Right lobe of liver (tissue), 6 donors: ENCODE measurements around the gene FAM9C. TPM values are rescaled to one million over a fixed set of nuclear protein-coding genes. Genes with fewer than 3 reads are reported as not detected.

Experiments
- ATAC-seq, 4 donors: fragments of 200-7000 bp; cut with Tn5 transposase; one replicate each; pipeline ENCODE4 v1.9.1; 2020; ENCODE audit warnings: mild to moderate bottlenecking in 4 of 4, moderate library complexity in 4 of 4
- DNase-seq, 3 donors: peaks; one replicate each; pipeline ENCODE4 v3.0.0-alpha.2; 2020
- H3K27ac ChIP-seq, 3 donors: fragments of 200-600 bp; one replicate each; pipeline ENCODE4 v1.8.0; 2022
- H3K27me3 ChIP-seq, 2 donors: fragments of 200-600 bp; one replicate each; pipeline ENCODE4 v1.8.0; 2022
- H3K36me3 ChIP-seq, 4 donors: fragments of 200-600 bp; sonication (generic) in 1 of 4; one replicate each; pipeline versions ENCODE4 v1.5.1 to v1.8.0; 2017 to 2022; ENCODE audit warnings: control low read depth in 1 of 4
- H3K4me1 ChIP-seq, 4 donors: fragments of 200-600 bp; sonication (generic) in 1 of 4; one replicate each; pipeline versions ENCODE4 v1.5.1 to v1.8.0; 2017 to 2022; ENCODE audit warnings: control low read depth in 1 of 4
- H3K4me3 ChIP-seq, 3 donors: fragments of 200-600 bp; one replicate each; pipeline ENCODE4 v1.8.0; 2022
- H3K9me3 ChIP-seq, 4 donors: fragments of 200-600 bp; sonication (generic) in 1 of 4; one replicate each; pipeline versions ENCODE4 v1.5.1 to v1.8.0; 2017 to 2022; ENCODE audit warnings: control low read depth in 1 of 4
- POLR2A ChIP-seq: fragments of 450-650 bp; IDR thresholded peaks from one replicate; pipeline ENCODE4 v1.6.1; 2017; ENCODE audit warnings: antibody characterized with exemption, mild to moderate bottlenecking
- WGBS: methylation state at CpG from one replicate; pipeline ENCODE4 v1.1.6; 2018; ENCODE audit warnings: low coverage, low lambda C conversion rate; ENCODE audit not compliant: insufficient coverage; ENCODE audit errors: missing lambda C conversion rate; 5-methylcytosine and 5-hydroxymethylcytosine counted together
- intact Hi-C, 2 donors: fragments of 100-400 bp; cut with DNase I; formaldehyde crosslinking; loops; one replicate each; pipeline versions ENCODE4 v1.11.2 to v1.14.1; 2022
- total RNA-seq, 6 experiments: library from RNA; depleted of rRNA in 2 of 6; stranded (reverse); fragments of >200 nt in 2 of 6; fragmentation: NEBNext Ultra II Directional in 3 of 6; extraction: Animal tissue kit (Norgen Biotek cat#: 25700) in 3 of 6; gene quantifications; one replicate each; pipeline versions ENCODE4 v1.1.0 to v1.2.4, GENCODE V29; 2016 to 2023
- TF ChIP-seq, protein P1 (sequence below), 4 donors: fragments of 200-600 bp in 3 of 4; fragments of 450-650 bp in 1 of 4; IDR thresholded peaks; one replicate each; pipeline versions ENCODE4 v1.5.1 to v1.8.0; 2016 to 2022; ENCODE audit warnings: antibody characterized with exemption in 4 of 4, mild to moderate bottlenecking in 2 of 4
- donor health status: DM: no; HTN: yes; CAD: no.
- donor health status: DM: no; HTN: no; CAD: no.
- donor health status: DM: no; HTN: no; CAD: no.
- donor health status: DM: no; HTN: yes; CAD: no.
- donor health status: DM: no; HTN: yes; CAD: no.

The FAM9C gene
- total RNA-seq, 6 experiments from 2014 or later: not detected

GRCh38 chrX:12991575-12991974 lies 52.8 kb downstream of the FAM9C start:
- H3K4me3 ChIP-seq: no peak overlapping the region
- H3K27ac ChIP-seq: no peak overlapping the region
- DNase-seq: no peak
- H3K27me3 ChIP-seq: no peaks in the 10 kb centered on the region
- H3K36me3 ChIP-seq: no peaks in the 10 kb centered on the region
- WGBS: 86% methylated on average over 3 of the region's 3 CpGs
- intact Hi-C loops: no loop called here
- H3K4me1 ChIP-seq: peaks cover 0 to 6% (median 3%) of the 10 kb centered on the region in 4 donors
- TF ChIP-seq, protein P1, sequence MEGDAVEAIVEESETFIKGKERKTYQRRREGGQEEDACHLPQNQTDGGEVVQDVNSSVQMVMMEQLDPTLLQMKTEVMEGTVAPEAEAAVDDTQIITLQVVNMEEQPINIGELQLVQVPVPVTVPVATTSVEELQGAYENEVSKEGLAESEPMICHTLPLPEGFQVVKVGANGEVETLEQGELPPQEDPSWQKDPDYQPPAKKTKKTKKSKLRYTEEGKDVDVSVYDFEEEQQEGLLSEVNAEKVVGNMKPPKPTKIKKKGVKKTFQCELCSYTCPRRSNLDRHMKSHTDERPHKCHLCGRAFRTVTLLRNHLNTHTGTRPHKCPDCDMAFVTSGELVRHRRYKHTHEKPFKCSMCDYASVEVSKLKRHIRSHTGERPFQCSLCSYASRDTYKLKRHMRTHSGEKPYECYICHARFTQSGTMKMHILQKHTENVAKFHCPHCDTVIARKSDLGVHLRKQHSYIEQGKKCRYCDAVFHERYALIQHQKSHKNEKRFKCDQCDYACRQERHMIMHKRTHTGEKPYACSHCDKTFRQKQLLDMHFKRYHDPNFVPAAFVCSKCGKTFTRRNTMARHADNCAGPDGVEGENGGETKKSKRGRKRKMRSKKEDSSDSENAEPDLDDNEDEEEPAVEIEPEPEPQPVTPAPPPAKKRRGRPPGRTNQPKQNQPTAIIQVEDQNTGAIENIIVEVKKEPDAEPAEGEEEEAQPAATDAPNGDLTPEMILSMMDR (IDR thresholded peaks at IDR 0.05): no peak
- ATAC-seq: no peak
- H3K9me3 ChIP-seq: no peaks in the 10 kb centered on the region

GRCh38 chrX:12989461-12989860 lies 55.0 kb downstream of the FAM9C start:
- Histone ChIP-seq H3K36me3 (no peaks in the 10 kb centered on the region), H3K9me3 (no peaks in the 10 kb centered on the region), H3K4me3 (no peak overlapping the region), H3K4me1 (peaks cover 0 to 6% (median 3%) of the 10 kb centered on the region in 4 donors), H3K27ac (peak overlapping the region in 1 of 3 donors; percentile 28), H3K27me3 (no peaks in the 10 kb centered on the region)
- TF ChIP-seq, protein P1 (IDR thresholded peaks at IDR 0.05): no peak
- no peak for TF ChIP-seq POLR2A
- intact Hi-C loops: no loop called here
- ATAC-seq (no peak), DNase-seq (no peak)
- 68% methylated on average over 3 of the region's 3 CpGs for WGBS

DNA sequence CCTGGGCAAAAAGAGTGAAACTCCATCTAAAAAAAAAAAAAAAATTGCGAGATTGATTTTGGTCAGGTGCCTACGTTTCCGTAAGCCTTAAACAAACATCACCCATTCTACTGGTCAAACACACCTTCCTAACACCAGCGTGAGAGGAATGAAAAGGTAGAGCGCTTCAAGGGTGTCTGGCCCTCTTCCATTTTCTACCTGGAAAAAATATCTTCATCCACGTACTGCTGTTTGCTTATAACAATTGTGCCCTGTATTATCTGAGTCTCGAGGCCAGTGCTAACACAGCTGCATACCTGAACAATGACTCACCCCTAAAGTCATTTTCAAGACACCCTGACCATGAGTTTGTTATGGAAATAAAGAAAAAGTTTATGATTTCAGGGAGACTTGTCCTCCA lies 55.6 kb downstream of the FAM9C start:
- no peak overlapping the region for H3K4me3 ChIP-seq
- H3K27me3 ChIP-seq: no peaks in the 10 kb centered on the region
- no peaks in the 10 kb centered on the region for H3K9me3 ChIP-seq
- no peaks in the 10 kb centered on the region for H3K36me3 ChIP-seq
- TF ChIP-seq POLR2A: peak; percentile 14
- TF ChIP-seq, protein P1 (IDR thresholded peaks at IDR 0.05): no peak
- H3K4me1 ChIP-seq: peaks cover 0 to 6% (median 3%) of the 10 kb centered on the region in 4 donors
- ATAC-seq: peak; percentile 92 to 99 (median 93)
- H3K27ac ChIP-seq: peak overlapping the region in 1 of 3 donors; percentile 28
- DNase-seq: peak in 1 of 3 donors; percentile 60
- WGBS: 39% methylated on average over 7 of the region's 7 CpGs
- intact Hi-C loops: no loop called here

DNA sequence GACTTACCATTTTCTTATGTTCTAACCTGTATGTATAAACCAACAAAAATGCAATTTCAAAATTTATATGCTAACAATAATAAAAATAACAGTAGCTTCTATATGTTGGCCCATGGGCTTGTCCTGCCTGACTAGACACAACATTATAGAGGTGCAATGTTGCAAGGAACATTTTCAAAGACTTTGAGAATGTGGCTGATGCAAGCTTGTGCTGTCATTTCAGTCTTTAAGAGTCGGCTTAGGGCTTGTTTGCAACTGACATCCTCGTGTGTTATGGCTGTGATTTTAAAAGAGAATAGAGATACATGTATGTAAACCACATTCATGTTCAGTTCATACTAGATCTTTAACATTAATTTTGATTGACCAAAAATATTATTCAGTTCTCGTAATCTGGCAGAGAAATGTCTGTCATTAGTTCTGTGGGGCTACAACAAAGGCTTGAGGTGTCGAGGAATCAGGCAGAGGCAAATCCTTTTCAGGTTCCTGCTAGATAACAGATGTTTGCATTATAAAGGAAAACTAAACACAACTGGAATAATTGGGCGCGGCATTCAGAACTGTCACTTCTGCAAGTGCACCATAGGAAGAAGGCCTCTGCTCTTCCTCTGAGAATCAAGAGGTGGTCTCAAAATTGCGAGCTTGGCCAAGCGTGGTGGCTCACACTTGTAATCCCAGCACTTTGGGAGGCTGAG lies 56.4 kb downstream of the FAM9C start:
- Histone ChIP-seq H3K4me3 (no peak overlapping the region), H3K36me3 (no peaks in the 10 kb centered on the region), H3K9me3 (no peaks in the 10 kb centered on the region), H3K27me3 (no peaks in the 10 kb centered on the region), H3K4me1 (peaks cover 0 to 6% (median 3%) of the 10 kb centered on the region in 4 donors), H3K27ac (peak overlapping the region in 1 of 3 donors; percentile 1)
- peak; percentile 5 to 44 (median 12) for ATAC-seq
- WGBS: 59% methylated on average over 8 of the region's 8 CpGs
- no peak for DNase-seq
- TF ChIP-seq, protein P1 (IDR thresholded peaks at IDR 0.05): no peak
- no peak for TF ChIP-seq POLR2A
- intact Hi-C loops: no loop called here
